Ovary (tissue), 3 donors: ENCODE measurements around the gene SLC9A3.

Experiments
- CTCF ChIP-seq, 3 donors: fragments of 450-650 bp in 2 of 3; fragments of 200-600 bp in 1 of 3; IDR thresholded peaks; one replicate each; pipeline versions ENCODE4 v1.5.1 to v1.8.0; 2016 to 2022; ENCODE audit warnings: antibody characterized with exemption in 3 of 3, mild to moderate bottlenecking in 1 of 3
- EP300 ChIP-seq: sonication (generic); formaldehyde crosslinking; IDR thresholded peaks from one replicate; pipeline ENCODE4 v1.6.1; 2017; ENCODE audit warnings: antibody characterized with exemption
- POLR2A ChIP-seq: fragments of 450-650 bp; IDR thresholded peaks from one replicate; pipeline ENCODE4 v1.6.1; 2017; ENCODE audit warnings: antibody characterized with exemption, mild to moderate bottlenecking, moderate library complexity
- donor health status: DM: no; HTN: no; CAD: no.

- TF ChIP-seq POLR2A = no peak
- no peak for TF ChIP-seq EP300
- no peak for TF ChIP-seq CTCF (IDR thresholded peaks at IDR 0.05)
These were observed 96.0 kb downstream of the SLC9A3 start for GRCh38 chr5:428219-428618.
